Endothelial cell of umbilical vein (primary cell): ENCODE data around the gene VSNL1. TPM values are rescaled to one million over a fixed set of nuclear protein-coding genes. Genes with fewer than 3 reads are reported as not detected.

ENCODE experiments used
- BruUV-seq: library from RNA; stranded (reverse); fragments of 400-500 nt; replicated peaks from 2 replicates; lab custom pipeline; 2021; lab: Mats Ljungman, UMichigan
- CTCF ChIA-PET: fragments of 300-600, 350-600 bp; sonication (Branson Sonifier 250); formaldehyde crosslinking; loops from one replicate; lab custom pipeline; 2021; ENCODE audit warnings: antibody characterized with exemption, inconsistent platforms; lab: Charles Lee
- POLR2A ChIA-PET: fragments of 300-600, 350-600 bp; sonication (Branson Sonifier 250); formaldehyde crosslinking; loops from one replicate; lab custom pipeline; 2021; ENCODE audit warnings: antibody characterized with exemption, inconsistent platforms; lab: Charles Lee
- DNase-seq: peaks from one replicate; pipeline ENCODE4 v3.0.0-alpha.2; 2011; ENCODE audit warnings: low read depth, low spot score
- FAIRE-seq: peaks from 2 replicates; lab custom pipeline; 2011; peaks lifted over from hg19 to GRCh38; lab: Jason Lieb, UNC
- H2AFZ ChIP-seq: 2 replicates; pipeline ENCODE4 v1.6.0; 2012; ENCODE audit warnings: low read depth, low read length, control low read depth, inconsistent platforms
- H3K27ac ChIP-seq: 2 replicates; pipeline ENCODE4 v1.5.1; 2011; ENCODE audit warnings: low read depth, mild to moderate bottlenecking, control low read depth, low read length, moderate library complexity; ENCODE audit not compliant: insufficient read depth
- H3K27me3 ChIP-seq, 2 experiments: 2 replicates each; pipeline versions ENCODE4 v1.6.0 to v1.6.1; 2011; ENCODE audit warnings: low read length in 2 of 2, mixed read lengths in 1 of 2; ENCODE audit not compliant: control insufficient read depth in 2 of 2, insufficient read depth in 2 of 2
- H3K36me3 ChIP-seq, 2 experiments: 2 replicates in 1 of 2; 3 replicates in 1 of 2; pipeline ENCODE4 v1.5.1; 2011; ENCODE audit warnings: low read length in 2 of 2, mild to moderate bottlenecking in 1 of 2, moderate library complexity in 1 of 2; ENCODE audit not compliant: control insufficient read depth in 2 of 2, insufficient read depth in 2 of 2; ENCODE audit errors: extremely low read depth in 1 of 2
- H3K4me1 ChIP-seq: 3 replicates; pipeline ENCODE4 v1.5.1; 2011; ENCODE audit warnings: mild to moderate bottlenecking, low read length; ENCODE audit not compliant: control insufficient read depth, insufficient read depth; ENCODE audit errors: extremely low read depth
- H3K4me2 ChIP-seq: 2 replicates; pipeline ENCODE4 v1.6.1; 2011; ENCODE audit warnings: low read length, control low read depth, mixed read lengths; ENCODE audit not compliant: insufficient read depth
- H3K4me3 ChIP-seq, 3 experiments: fragments of 200-600 bp in 1 of 3; sonication (generic), shearing (Covaris generic) in 1 of 3; replicated peaks in 1 of 3; 2 replicates each; pipeline ENCODE4 v1.5.1; 2011 to 2016; ENCODE audit warnings: control low read depth in 3 of 3, low read length in 3 of 3, mild to moderate bottlenecking in 2 of 3, inconsistent platforms in 1 of 3, low read depth in 1 of 3, moderate library complexity in 1 of 3; ENCODE audit not compliant: insufficient read depth in 1 of 3
- H3K79me2 ChIP-seq: 2 replicates; pipeline ENCODE4 v1.6.0; 2012; ENCODE audit warnings: low read length, inconsistent platforms; ENCODE audit not compliant: control insufficient read depth, insufficient read depth
- H3K9ac ChIP-seq: replicated peaks from 2 replicates; pipeline ENCODE3; 2011; ENCODE audit warnings: low read length, control low read depth; ENCODE audit not compliant: insufficient read depth; ENCODE audit errors: extremely low read depth
- H3K9me1 ChIP-seq: replicated peaks from 3 replicates; pipeline ENCODE4 v1.6.0; 2011; ENCODE audit warnings: mild to moderate bottlenecking, low read length; ENCODE audit not compliant: control insufficient read depth, insufficient read depth; ENCODE audit errors: extremely low read depth
- H3K9me3 ChIP-seq: replicated peaks from 2 replicates; pipeline ENCODE4 v1.5.1; 2012; ENCODE audit warnings: low read length, inconsistent platforms; ENCODE audit not compliant: control insufficient read depth, insufficient read depth
- H4K20me1 ChIP-seq: replicated peaks from 2 replicates; pipeline ENCODE3; 2011; ENCODE audit warnings: mild to moderate bottlenecking, low read length; ENCODE audit not compliant: control insufficient read depth, insufficient read depth; ENCODE audit errors: extremely low read depth
- EZH2 ChIP-seq: IDR thresholded peaks from 2 replicates; pipeline ENCODE4 v1.6.1; 2012; ENCODE audit warnings: borderline replicate concordance, low read depth, mild to moderate bottlenecking, moderate library complexity, low read length, inconsistent platforms; ENCODE audit not compliant: severe bottlenecking
- FOS ChIP-seq: IDR thresholded peaks from 2 replicates; pipeline ENCODE4 v1.6.1; 2011; ENCODE audit warnings: mild to moderate bottlenecking, low read length, moderate library complexity, borderline replicate concordance; ENCODE audit not compliant: insufficient read depth
- GATA2 ChIP-seq: IDR thresholded peaks from 2 replicates; pipeline ENCODE4 v1.7.0; 2011; ENCODE audit warnings: low read depth, mild to moderate bottlenecking, moderate library complexity, mixed read lengths, low read length; ENCODE audit not compliant: insufficient read length, insufficient read depth
- JUN ChIP-seq: IDR thresholded peaks from 2 replicates; pipeline ENCODE4 v1.6.1; 2011; ENCODE audit warnings: borderline replicate concordance, low read depth; ENCODE audit not compliant: insufficient read length, insufficient read depth
- MYC ChIP-seq: IDR thresholded peaks from one replicate; pipeline ENCODE4 v1.6.1; 2011; ENCODE audit warnings: mild to moderate bottlenecking, low read depth, low read length
- POLR2A ChIP-seq: IDR thresholded peaks from 2 replicates; pipeline ENCODE4 v1.6.1; 2012; ENCODE audit warnings: low read depth, mild to moderate bottlenecking, control low read depth, low read length
- POLR2AphosphoS5 ChIP-seq: IDR thresholded peaks from 2 replicates; pipeline ENCODE4 v1.6.1; 2012; ENCODE audit warnings: low read depth, mild to moderate bottlenecking, control low read depth, low read length, moderate library complexity; ENCODE audit not compliant: insufficient read depth
- dilution Hi-C: fragments of 300-500 bp; cut with MboI; formaldehyde crosslinking; loops from one replicate; pipeline ENCODE4 v1.15.0; 2019; ENCODE audit warnings: low sequenced_read_pairs; ENCODE audit not compliant: extremely low pct_ligation_motif_present
- intact Hi-C: fragments of 100-400 bp; cut with micrococcal nuclease; formaldehyde crosslinking; loops from one replicate; pipeline ENCODE4 v1.10.0; 2022
- polyA plus RNA-seq, 4 experiments: library from polyadenylated mRNA; depleted of rRNA in 3 of 4; stranded (reverse) in 3 of 4; unstranded in 1 of 4; fragments of >200 nt; gene quantifications; 2 replicates each; pipeline versions ENCODE4 v1.2.1 to v1.2.3, GENCODE V29; 2011 to 2012; ENCODE audit warnings: missing spikeins in 1 of 4
- total RNA-seq: library from RNA; stranded (reverse); gene quantifications from 2 replicates; pipeline ENCODE4 v1.2.3, GENCODE V29; 2021
- TF ChIP-seq, protein P1 (sequence below), 2 donors: IDR thresholded peaks; 1 replicate in 1 of 2; 2 replicates in 1 of 2; pipeline ENCODE4 v1.5.1; 2011; ENCODE audit warnings: low read length in 2 of 2, mild to moderate bottlenecking in 2 of 2, moderate library complexity in 2 of 2, control low read depth in 1 of 2, inconsistent platforms in 1 of 2, low read depth in 1 of 2; ENCODE audit not compliant: insufficient read depth in 1 of 2; ENCODE audit errors: extremely low read depth in 1 of 2
- TF ChIP-seq, protein P2 (sequence below): IDR thresholded peaks from 2 replicates; pipeline ENCODE4 v1.6.1; 2011; ENCODE audit not compliant: insufficient read depth, insufficient read length

The VSNL1 gene
- total and polyA plus RNA-seq, 2 donors (not counting 3 experiments of a cell fraction or from before 2014, with no cell fraction given): not detected

DNA sequence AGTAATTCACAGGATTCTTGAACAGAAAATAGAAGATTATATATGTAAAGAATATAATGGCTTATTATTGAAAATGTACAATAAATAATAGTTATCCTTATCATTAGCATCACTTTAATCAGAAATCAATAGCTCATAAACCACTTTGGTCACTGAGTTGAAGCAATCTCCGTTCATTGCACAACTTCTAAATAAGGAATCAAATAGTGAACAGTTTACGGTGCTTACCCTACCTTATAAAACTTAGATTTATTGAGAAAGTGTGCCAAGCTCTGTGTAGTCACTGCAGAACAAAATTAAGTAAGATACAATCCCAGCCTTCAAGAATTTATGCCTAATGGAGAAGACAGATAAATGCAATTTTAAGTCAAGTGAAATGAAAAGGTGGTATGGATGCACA lies 6.7 kb downstream of the VSNL1 start:
- Histone ChIP-seq H3K4me3 (no peak overlapping the region), H2AFZ (no peak overlapping the region), H3K4me2 (no peak overlapping the region), H3K79me2 (no peaks in the 10 kb centered on the region), H3K4me1 (no peaks in the 10 kb centered on the region), H3K9me1 (no peaks in the 10 kb centered on the region), H3K9me3 (no peaks in the 10 kb centered on the region), H3K27me3 (peaks cover 2 to 27% of the 10 kb centered on the region in 2 experiments), H3K27ac (no peak overlapping the region), H3K36me3 (no peaks in the 10 kb centered on the region), H3K9ac (no peak overlapping the region), H4K20me1 (no peaks in the 10 kb centered on the region)
- FAIRE-seq (no peak), DNase-seq (no peak)
- ChIA-PET POLR2A (no interaction called here), CTCF (no interaction called here)
- BruUV-seq: no TSS peak
- dilution Hi-C loops: no loop called here
- TF ChIP-seq JUN (no peak), FOS (no peak), GATA2 (no peak), POLR2A (no peak), EZH2 (no peak), POLR2AphosphoS5 (no peak), MYC (no peak)
- TF ChIP-seq, protein P1, sequence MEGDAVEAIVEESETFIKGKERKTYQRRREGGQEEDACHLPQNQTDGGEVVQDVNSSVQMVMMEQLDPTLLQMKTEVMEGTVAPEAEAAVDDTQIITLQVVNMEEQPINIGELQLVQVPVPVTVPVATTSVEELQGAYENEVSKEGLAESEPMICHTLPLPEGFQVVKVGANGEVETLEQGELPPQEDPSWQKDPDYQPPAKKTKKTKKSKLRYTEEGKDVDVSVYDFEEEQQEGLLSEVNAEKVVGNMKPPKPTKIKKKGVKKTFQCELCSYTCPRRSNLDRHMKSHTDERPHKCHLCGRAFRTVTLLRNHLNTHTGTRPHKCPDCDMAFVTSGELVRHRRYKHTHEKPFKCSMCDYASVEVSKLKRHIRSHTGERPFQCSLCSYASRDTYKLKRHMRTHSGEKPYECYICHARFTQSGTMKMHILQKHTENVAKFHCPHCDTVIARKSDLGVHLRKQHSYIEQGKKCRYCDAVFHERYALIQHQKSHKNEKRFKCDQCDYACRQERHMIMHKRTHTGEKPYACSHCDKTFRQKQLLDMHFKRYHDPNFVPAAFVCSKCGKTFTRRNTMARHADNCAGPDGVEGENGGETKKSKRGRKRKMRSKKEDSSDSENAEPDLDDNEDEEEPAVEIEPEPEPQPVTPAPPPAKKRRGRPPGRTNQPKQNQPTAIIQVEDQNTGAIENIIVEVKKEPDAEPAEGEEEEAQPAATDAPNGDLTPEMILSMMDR (IDR thresholded peaks at IDR 0.05; ENCODE audit: extremely low read depth in 1 of 2, insufficient read depth in 1 of 2, low read depth in 1 of 2, low read length in 2 of 2): no peak
- TF ChIP-seq, protein P2, sequence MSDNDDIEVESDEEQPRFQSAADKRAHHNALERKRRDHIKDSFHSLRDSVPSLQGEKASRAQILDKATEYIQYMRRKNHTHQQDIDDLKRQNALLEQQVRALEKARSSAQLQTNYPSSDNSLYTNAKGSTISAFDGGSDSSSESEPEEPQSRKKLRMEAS: no peak
- intact Hi-C loops: no loop called here
